NCI-H82 treated with DMSO at 0.1 percent for 48 hours (cell line): ENCODE measurements around the gene AQP9.
"Not testable (repeated sequence)": the region's sequence is repeated elsewhere in the genome, so short reads cannot be mapped to it uniquely, and the experiment has no call there.

Experiments used
- DNase-seq: peaks from one replicate; lab custom pipeline; 2025; ENCODE audit not compliant: unreplicated experiment; lab: John Stamatoyannopoulos, UW

The AQP9 gene

GRCh38 chr15:58175955-58176354 lies 37.8 kb downstream of the AQP9 start:
- DNase-seq, result no peak

DNA sequence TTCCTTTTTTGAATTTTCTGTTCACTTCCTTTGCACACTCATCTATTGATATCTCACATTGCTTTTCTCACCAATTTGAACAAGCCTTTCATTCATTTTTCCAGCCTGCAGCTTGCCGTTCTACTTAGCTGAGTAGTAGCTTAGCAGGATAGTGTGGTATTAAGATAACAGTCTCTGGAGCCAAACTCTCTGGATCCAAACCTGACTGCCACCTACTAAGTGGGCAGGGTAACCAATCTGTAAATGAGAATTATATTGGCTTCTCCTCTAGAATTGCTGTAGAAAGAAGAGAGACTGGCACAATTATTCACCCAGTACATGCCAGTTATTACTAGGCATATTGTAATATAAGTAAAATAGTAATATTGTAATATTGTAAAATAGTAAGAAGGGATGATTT lies 40.5 kb downstream of the AQP9 start:
- DNase-seq, result no peak

GRCh38 chr15:58179206-58179605 lies 41.0 kb downstream of the AQP9 start:
- no peak for DNase-seq

DNA sequence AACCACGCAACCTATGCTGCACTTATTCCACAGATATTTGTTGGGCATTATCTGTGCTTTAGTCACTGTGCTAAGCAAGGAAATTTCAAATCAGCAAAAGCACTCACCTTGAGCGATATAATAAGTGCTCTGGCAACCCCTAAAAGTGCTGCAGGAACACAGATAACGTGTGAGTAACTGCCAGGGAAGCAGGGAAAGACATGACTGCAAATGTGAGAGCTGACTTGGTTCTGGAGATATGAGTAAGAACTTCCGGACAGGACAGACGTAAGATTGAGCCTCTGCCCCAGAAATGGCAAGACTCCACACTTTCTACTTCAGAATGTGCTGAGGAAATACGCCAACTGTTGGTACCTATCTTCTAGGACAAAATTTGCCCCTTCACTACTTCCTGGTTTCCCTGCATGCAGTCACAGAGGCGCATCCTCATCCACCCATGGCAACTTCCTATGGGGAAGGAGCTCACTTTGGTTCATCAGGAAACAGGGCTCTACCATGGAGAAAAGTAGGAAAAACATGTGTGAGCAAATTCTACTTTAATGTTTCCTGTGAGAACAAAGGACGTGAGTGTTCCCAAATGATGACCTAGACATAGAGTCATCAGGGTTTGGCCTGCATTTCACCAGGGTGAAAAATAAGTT lies 41.7 kb downstream of the AQP9 start:
- DNase-seq, result no peak

GRCh38 chr15:58182460-58183163 lies 44.4 kb downstream of the AQP9 start:
- peak; percentile 21 for DNase-seq

DNA sequence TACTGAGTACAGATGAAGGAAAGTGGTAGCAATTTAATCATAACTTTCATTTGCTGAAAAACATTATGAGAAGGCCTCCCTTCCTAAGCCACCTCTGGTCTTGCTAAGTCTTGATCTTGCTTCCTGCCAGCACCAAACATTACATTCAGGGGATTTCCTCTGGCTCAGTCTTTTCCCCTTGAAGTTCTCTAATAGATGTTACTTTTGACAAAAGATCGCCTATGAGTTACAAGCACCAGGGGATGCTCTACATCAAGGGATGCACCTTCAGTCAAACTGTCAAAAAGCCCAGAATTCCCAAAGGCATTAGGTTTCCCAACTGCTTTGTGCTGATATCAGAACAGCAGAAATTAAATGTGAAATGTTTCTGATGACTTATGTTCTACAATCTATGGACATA lies 47.3 kb downstream of the AQP9 start:
- no peak for DNase-seq

DNA sequence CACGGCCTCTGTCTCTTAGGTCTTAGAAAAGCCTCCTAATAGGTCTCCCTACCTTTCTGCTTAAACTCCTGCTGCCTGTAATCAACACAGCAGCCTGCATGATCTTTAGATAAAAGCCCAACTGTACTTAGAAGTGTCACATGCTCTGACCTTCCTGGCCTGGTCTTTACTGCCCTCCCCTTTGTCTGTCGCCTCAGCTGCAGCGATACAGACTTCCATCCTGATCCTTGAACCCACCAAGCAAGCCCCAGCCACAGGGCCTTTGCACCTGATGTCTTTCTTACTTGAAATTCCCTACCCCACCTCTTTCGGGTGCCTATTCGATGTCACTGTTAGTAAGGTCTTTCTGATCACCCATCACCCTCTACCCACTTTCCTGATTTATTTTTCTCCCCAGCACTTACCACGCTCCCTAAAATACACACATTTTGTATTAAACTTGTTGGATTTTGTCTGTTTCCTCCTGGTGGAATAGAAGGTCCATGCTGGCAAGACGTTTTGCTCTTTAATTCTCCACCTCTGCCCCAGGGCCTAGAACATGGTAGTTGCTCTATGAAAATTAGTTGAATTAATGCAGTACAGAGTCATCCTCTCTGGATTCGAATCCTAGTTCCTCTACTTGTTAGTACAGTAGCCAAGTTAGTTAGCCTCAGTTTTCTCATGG lies 51.1 kb downstream of the AQP9 start:
- DNase-seq, result no peak

- DNase-seq, result no peak
These were observed 52.2 kb downstream of the AQP9 start for GRCh38 chr15:58190419-58190818.

GRCh38 chr15:58193636-58194035 lies 55.5 kb downstream of the AQP9 start:
- not testable (repeated sequence) for DNase-seq

DNA sequence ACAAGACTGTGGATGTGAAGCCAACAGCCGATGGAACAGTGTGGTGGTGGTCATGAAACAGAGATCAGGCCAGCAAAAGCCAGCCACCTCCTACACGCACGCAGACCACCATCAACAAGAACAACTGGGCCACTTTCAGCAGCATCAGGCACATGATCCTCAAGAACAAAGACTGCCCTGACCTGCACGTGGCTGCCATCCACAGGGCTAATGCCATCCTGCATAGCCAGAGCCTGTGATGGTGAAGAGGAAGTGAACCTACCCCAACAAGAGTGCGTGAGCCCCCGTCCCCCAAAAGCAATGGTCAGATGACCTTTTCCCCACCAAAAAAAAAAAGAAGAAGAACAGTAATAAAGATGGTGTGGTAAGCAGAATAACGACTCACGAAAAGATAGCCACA lies 62.6 kb downstream of the AQP9 start:
- DNase-seq, result no peak

- DNase-seq, result no peak
These were observed 63.3 kb downstream of the AQP9 start for GRCh38 chr15:58201516-58201915.

DNA sequence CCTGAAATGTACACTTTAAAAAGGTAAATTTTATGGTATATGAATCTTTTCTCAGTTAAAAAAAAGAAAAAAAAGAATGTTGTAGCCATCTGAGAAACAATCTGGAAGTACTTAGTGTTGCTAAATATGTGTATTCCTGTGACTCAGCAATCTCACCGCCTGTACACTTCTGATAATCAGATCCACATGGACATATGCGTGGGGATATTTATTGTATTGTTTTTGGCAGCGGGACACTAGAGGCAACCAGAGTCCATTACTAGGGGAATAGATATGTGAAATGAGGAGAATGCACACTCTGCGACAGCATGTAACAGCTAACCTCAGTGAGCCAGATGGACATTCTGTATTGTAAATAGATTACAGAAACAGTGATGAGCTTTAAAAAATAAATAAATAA lies 65.4 kb downstream of the AQP9 start:
- no peak for DNase-seq

DNA sequence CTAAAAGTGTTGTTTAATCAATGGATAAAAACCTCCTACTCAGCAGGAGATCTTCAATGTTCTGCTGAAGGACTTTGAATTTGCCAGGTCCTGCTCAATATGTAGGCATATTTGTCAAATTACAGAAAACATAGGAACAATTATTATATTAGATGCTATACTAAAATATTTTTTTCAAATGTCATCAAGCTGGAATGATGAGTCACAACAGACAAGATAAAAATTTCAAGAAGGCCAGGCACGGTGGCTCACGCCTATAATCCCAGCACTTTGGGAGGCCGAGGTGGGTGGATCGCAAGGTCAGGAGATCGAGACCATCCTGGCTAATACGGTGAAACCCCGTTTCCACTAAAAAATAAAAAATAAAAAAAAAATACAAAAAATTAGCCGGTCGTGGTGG lies 68.0 kb downstream of the AQP9 start:
- DNase-seq, result no peak

- peak; percentile 26 for DNase-seq
These were observed 70.0 kb downstream of the AQP9 start for GRCh38 chr15:58208217-58208616.

DNA sequence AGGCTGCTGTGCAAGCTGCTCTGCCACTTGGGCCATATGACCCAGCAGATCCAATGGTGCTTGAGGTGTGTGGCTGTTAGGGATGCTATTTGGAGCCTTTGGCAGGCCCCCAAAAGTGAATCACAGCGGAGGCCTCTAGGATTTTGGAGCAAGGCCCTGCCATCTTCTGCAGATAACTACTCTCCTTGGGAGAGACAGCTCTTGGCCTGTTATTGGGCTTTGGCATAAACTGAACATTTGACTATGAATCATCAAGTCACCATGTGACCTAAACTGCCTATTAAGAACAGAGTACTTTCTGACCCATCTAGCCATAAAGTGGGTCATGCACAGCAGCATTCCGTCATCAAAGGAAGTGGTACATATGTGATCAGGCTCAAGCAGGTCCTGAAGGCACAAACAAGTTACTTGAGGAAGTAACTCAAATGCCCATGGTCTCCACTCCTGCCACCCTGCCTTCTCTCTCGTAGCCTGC lies 70.9 kb downstream of the AQP9 start:
- DNase-seq, result not testable (repeated sequence)

GRCh38 chr15:58210031-58210430 lies 71.8 kb downstream of the AQP9 start:
- not testable (repeated sequence) for DNase-seq

GRCh38 chr15:58212909-58213526 lies 74.8 kb downstream of the AQP9 start:
- DNase-seq, result no peak

- DNase-seq, result no peak
These were observed 75.6 kb downstream of the AQP9 start for GRCh38 chr15:58213587-58214338.

DNA sequence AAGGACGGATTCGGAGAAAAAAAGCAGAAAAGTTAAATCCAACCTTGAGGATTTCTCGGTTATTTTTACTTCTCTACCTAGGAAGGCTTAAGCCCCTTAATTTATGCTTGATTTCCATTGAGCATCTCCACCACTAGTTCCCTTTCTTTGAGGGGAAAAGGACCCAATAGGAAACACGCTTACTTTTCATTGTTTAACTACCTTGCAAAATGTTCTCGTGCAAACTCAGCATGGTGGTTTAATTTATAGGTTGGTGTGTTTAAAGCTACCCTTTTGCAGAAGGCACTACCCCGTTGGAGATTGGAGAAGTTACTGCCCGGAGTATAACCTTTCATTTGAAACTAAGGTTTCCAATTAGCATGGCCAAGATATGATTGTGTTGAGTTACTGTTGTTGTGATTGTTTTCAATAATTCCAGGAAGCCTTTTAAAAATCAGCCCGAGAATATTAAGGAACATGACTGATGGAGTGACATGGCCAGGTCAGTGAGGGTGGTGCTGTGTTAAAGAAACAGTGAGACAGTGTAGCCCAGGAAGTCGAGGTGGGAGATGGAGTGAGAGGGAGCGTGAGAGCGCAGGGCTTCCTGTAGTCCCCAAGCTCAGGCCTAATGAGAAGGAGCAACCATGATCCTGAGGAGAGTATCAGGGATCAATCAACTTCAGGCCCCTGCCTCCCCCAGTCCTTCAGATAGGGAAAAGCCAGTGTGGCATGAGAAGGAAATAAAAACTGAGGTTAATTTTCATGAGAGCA lies 76.6 kb downstream of the AQP9 start:
- DNase-seq, result no peak

DNA sequence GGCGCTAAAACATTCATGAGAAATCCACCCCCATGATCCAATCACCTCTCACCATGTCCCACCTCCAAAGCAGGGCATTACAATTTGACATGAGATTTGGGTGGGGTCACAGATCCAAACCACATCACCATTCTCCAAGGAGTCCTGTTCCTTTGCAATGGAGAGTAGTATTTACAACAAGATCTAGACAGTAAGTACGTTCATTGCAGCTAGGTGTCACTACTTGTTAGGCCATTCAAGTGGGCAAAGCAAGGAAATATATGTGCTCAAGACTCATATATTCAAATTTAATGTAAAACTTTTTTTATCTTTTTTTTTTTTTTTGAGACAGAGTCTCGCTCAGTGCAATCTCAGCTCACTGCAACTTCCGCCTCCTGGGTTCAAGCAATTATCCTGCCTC lies 79.3 kb downstream of the AQP9 start:
- DNase-seq, result no peak
